Mesenchymal stem cell (in vitro differentiated cells and primary cell): ENCODE results near the gene STRN3.
"Not testable (repeated sequence)": the region's sequence is repeated elsewhere in the genome, so short reads cannot be mapped to it uniquely, and the experiment has no call there.

Experiments used
- DNase-seq: peaks from one replicate; pipeline ENCODE4 v3.0.0-alpha.2; 2013
- H2AFZ ChIP-seq: one replicate; pipeline ENCODE4 v1.6.1; 2013; ENCODE audit warnings: low read depth, mild to moderate bottlenecking, control low read depth, inconsistent platforms, low read length, moderate library complexity
- H2AK5ac ChIP-seq: 2 replicates; pipeline ENCODE4 v1.6.1; 2013; ENCODE audit warnings: low read length, moderate library complexity, mild to moderate bottlenecking, inconsistent platforms; ENCODE audit not compliant: severe bottlenecking
- H2BK120ac ChIP-seq: one replicate; pipeline ENCODE4 v1.6.1; 2013; ENCODE audit warnings: low read depth, mild to moderate bottlenecking, inconsistent platforms, low read length, moderate library complexity
- H2BK12ac ChIP-seq, 2 experiments: one replicate each; pipeline ENCODE4 v1.6.1; 2013; ENCODE audit warnings: inconsistent platforms in 2 of 2, low read length in 2 of 2, mild to moderate bottlenecking in 2 of 2, moderate library complexity in 2 of 2, control low read depth in 1 of 2
- H2BK15ac ChIP-seq: one replicate; pipeline ENCODE4 v1.6.1; 2013; ENCODE audit warnings: mild to moderate bottlenecking, low read depth, inconsistent platforms; ENCODE audit not compliant: poor library complexity, severe bottlenecking
- H2BK5ac ChIP-seq: 2 replicates; pipeline ENCODE4 v1.6.1; 2013; ENCODE audit warnings: low read depth, mild to moderate bottlenecking, low read length, control low read depth, inconsistent platforms; ENCODE audit not compliant: poor library complexity, severe bottlenecking
- H3K14ac ChIP-seq, 2 experiments: one replicate each; pipeline ENCODE4 v1.6.1; 2013; ENCODE audit warnings: inconsistent platforms in 2 of 2, low read length in 2 of 2, control low read depth in 1 of 2, mild to moderate bottlenecking in 1 of 2, moderate library complexity in 1 of 2
- H3K18ac ChIP-seq, 2 experiments: one replicate each; pipeline ENCODE4 v1.6.1; 2013; ENCODE audit warnings: inconsistent platforms in 2 of 2, low read length in 2 of 2, control low read depth in 1 of 2, low read depth in 1 of 2, mild to moderate bottlenecking in 1 of 2
- H3K23ac ChIP-seq, 2 experiments: one replicate each; pipeline ENCODE4 v1.6.1; 2013; ENCODE audit warnings: inconsistent platforms in 2 of 2, low read length in 2 of 2, mild to moderate bottlenecking in 2 of 2, moderate library complexity in 2 of 2, control low read depth in 1 of 2
- H3K27ac ChIP-seq: 2 replicates; pipeline ENCODE4 v1.5.1; 2013; ENCODE audit warnings: mild to moderate bottlenecking, moderate library complexity, low read length, control low read depth, inconsistent platforms; ENCODE audit not compliant: poor library complexity, severe bottlenecking
- H3K27me3 ChIP-seq, 2 experiments: 2 replicates each; pipeline versions ENCODE4 v1.6.1 to v1.7.0; 2013; ENCODE audit warnings: low read length in 2 of 2, mild to moderate bottlenecking in 2 of 2, moderate library complexity in 2 of 2, control low read depth in 1 of 2, inconsistent platforms in 1 of 2; ENCODE audit not compliant: control insufficient read depth in 1 of 2, insufficient read depth in 1 of 2
- H3K36me3 ChIP-seq, 2 experiments: 2 replicates each; pipeline versions ENCODE4 v1.6.1 to v1.7.0; 2013; ENCODE audit warnings: low read length in 2 of 2, control low read depth in 1 of 2, inconsistent platforms in 1 of 2, low read depth in 1 of 2, mild to moderate bottlenecking in 1 of 2; ENCODE audit not compliant: insufficient read depth in 2 of 2, control insufficient read depth in 1 of 2
- H3K4ac ChIP-seq, 2 experiments: one replicate each; pipeline ENCODE4 v1.6.1; 2013; ENCODE audit warnings: inconsistent platforms in 2 of 2, low read length in 2 of 2, mild to moderate bottlenecking in 2 of 2, moderate library complexity in 2 of 2, control low read depth in 1 of 2, low read depth in 1 of 2
- H3K4me1 ChIP-seq: 2 replicates; pipeline ENCODE4 v1.6.1; 2013; ENCODE audit warnings: low read depth, low read length, control low read depth; ENCODE audit not compliant: control insufficient read depth, insufficient read depth
- H3K4me2 ChIP-seq: 2 replicates; pipeline ENCODE4 v1.6.1; 2013; ENCODE audit warnings: low read length, mild to moderate bottlenecking, inconsistent platforms; ENCODE audit not compliant: poor library complexity, severe bottlenecking
- H3K4me3 ChIP-seq, 2 experiments: 2 replicates each; pipeline versions ENCODE4 v1.5.1 to v1.7.0; 2013; ENCODE audit warnings: low read length in 2 of 2, mild to moderate bottlenecking in 2 of 2, control low read depth in 1 of 2, low read depth in 1 of 2; ENCODE audit not compliant: insufficient read depth in 1 of 2
- H3K79me1 ChIP-seq: replicated peaks from 2 replicates; pipeline ENCODE4 v1.6.1; 2013; ENCODE audit warnings: mild to moderate bottlenecking, control low read depth, low read length, inconsistent platforms; ENCODE audit not compliant: poor library complexity, severe bottlenecking
- H3K9ac ChIP-seq: 2 replicates; pipeline ENCODE4 v1.7.0; 2013; ENCODE audit warnings: mild to moderate bottlenecking, low read length, moderate library complexity
- H3K9me3 ChIP-seq: 2 replicates; pipeline ENCODE4 v1.7.0; 2013; ENCODE audit warnings: mild to moderate bottlenecking, low read length; ENCODE audit not compliant: control insufficient read depth
- H4K8ac ChIP-seq: one replicate; pipeline ENCODE4 v1.6.1; 2013; ENCODE audit warnings: inconsistent platforms, mild to moderate bottlenecking, low read length, moderate library complexity
- H4K91ac ChIP-seq: one replicate; pipeline ENCODE4 v1.6.1; 2013; ENCODE audit warnings: mild to moderate bottlenecking, low read length, inconsistent platforms
- WGBS: methylation state at CpG from one replicate; pipeline ENCODE4 v1.1.7; 2013; ENCODE audit warnings: mixed read lengths; 5-methylcytosine and 5-hydroxymethylcytosine counted together

The STRN3 gene

DNA sequence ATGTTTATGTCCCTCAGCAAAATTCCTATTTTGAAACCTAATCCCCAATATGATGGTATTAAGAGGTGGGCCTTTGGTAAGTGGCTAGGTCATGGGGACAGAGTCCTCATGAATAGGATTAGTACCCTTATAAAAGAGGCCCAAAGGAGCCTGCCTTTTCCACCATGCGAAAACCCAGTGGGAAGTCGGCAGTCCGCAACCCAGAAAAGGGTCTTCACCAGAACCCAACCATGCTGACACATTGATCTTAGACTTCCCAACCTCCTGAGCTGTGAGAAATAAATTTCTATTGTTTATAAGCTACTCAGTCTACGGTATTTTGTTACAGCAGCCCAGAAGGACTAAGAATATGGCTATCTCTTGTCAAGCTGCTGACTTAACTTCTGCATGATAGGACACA is 85.3 kb downstream of the STRN3 start:
- Histone ChIP-seq H4K8ac (no peak overlapping the region), H3K18ac (no peak overlapping the region), H3K4me3 (no peak overlapping the region), H3K27me3 (no peaks in the 10 kb centered on the region), H3K79me1 (peaks cover 18% of the 10 kb centered on the region), H3K14ac (no peak overlapping the region), H3K4me1 (no peaks in the 10 kb centered on the region), H3K9ac (no peak overlapping the region), H2BK15ac (no peak overlapping the region), H3K9me3 (no peaks in the 10 kb centered on the region), H2BK5ac (no peak overlapping the region), H2AK5ac (no peak overlapping the region), H2BK12ac (no peak overlapping the region), H2AFZ (no peak overlapping the region), H3K36me3 (peaks cover 8 to 84% of the 10 kb centered on the region in 2 experiments), H3K23ac (no peak overlapping the region), H3K4ac (no peak overlapping the region), H2BK120ac (no peak overlapping the region), H3K27ac (no peak overlapping the region), H3K4me2 (no peak overlapping the region), H4K91ac (no peak overlapping the region)
- DNase-seq = no peak
- WGBS = 95% methylated on average over 4 of the region's 4 CpGs

DNA sequence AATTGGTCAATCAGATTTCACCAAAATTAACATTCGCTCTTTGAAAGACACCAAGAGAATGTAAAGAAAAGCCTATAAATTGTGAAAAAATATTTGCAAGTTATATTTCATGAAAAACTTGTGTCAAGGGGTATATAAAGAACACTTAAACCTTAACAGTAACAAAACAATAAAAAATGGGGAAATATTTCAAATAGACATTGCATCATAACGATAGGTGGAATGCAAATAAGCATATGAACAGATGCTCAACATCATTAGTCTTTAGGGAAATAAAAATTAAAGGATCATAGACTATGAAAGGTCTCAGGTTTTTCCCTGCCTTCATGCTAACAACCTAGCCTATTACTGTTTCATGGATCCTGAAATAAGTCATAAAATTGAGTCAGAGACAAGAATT is 87.6 kb downstream of the STRN3 start:
- peaks cover 15% of the 10 kb centered on the region for H3K79me1 ChIP-seq
- H4K8ac ChIP-seq = no peak overlapping the region
- no peaks in the 10 kb centered on the region for H3K9me3 ChIP-seq
- H3K14ac ChIP-seq = no peak overlapping the region
- no peak overlapping the region for H3K18ac ChIP-seq
- no peak overlapping the region for H3K27ac ChIP-seq
- no peaks in the 10 kb centered on the region for H3K27me3 ChIP-seq
- H2AK5ac ChIP-seq = no peak overlapping the region
- H3K4me3 ChIP-seq = no peak overlapping the region
- peaks cover 6 to 87% of the 10 kb centered on the region in 2 experiments for H3K36me3 ChIP-seq
- no peak overlapping the region for H2BK5ac ChIP-seq
- no peaks in the 10 kb centered on the region for H3K4me1 ChIP-seq
- no peak overlapping the region for H2BK12ac ChIP-seq
- DNase-seq = no peak
- H3K4ac ChIP-seq = no peak overlapping the region
- H2BK120ac ChIP-seq = no peak overlapping the region
- no peak overlapping the region for H2BK15ac ChIP-seq
- no peak overlapping the region for H3K4me2 ChIP-seq
- H2AFZ ChIP-seq = no peak overlapping the region
- H3K23ac ChIP-seq = no peak overlapping the region
- H4K91ac ChIP-seq = no peak overlapping the region
- H3K9ac ChIP-seq = no peak overlapping the region
- WGBS = no CpG with 5 or more reads among the region's 2 CpGs

DNA sequence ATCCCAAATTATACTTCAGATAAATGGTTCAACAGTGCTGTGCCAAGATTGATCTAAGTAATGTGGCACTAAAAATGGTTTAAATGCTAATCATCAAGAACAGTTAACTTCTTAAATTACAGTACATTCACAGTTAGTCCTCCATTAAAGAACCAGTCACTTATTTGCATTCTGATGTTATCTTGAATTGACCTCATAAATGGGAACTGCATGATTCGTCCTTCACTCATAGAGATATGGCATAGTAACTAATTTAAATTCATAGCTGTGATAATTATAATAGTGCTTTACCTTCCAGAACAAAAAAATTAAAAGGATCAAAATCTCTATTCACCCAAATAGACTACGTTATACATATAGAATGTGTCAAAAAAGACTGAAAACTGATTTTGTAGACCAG is 90.7 kb downstream of the STRN3 start:
- Histone ChIP-seq H3K4ac (no peak overlapping the region), H3K9ac (no peak overlapping the region), H2BK12ac (no peak overlapping the region), H3K27ac (no peak overlapping the region), H2BK120ac (no peak overlapping the region), H2AFZ (no peak overlapping the region), H3K4me3 (no peak overlapping the region), H2AK5ac (no peak overlapping the region), H3K27me3 (no peaks in the 10 kb centered on the region), H3K9me3 (no peaks in the 10 kb centered on the region), H3K4me1 (no peaks in the 10 kb centered on the region), H3K14ac (no peak overlapping the region), H2BK5ac (no peak overlapping the region), H3K36me3 (peaks cover 7 to 70% of the 10 kb centered on the region in 2 experiments), H3K18ac (no peak overlapping the region), H2BK15ac (no peak overlapping the region), H3K79me1 (peaks cover 5% of the 10 kb centered on the region), H3K23ac (no peak overlapping the region), H3K4me2 (no peak overlapping the region), H4K8ac (no peak overlapping the region), H4K91ac (no peak overlapping the region)
- 100% methylated on average over 1 of the region's 2 CpGs for WGBS
- no peak for DNase-seq

- H3K4me1 ChIP-seq, H3K79me1 ChIP-seq, H3K4ac ChIP-seq, H3K14ac ChIP-seq, H3K18ac ChIP-seq, H3K4me2 ChIP-seq, H3K9me3 ChIP-seq, H3K27ac ChIP-seq, DNase-seq, H2AFZ ChIP-seq, H3K9ac ChIP-seq, H4K91ac ChIP-seq, H2BK12ac ChIP-seq, H3K27me3 ChIP-seq, H2BK5ac ChIP-seq, H2BK15ac ChIP-seq, H2BK120ac ChIP-seq, H3K4me3 ChIP-seq, H4K8ac ChIP-seq, H3K23ac ChIP-seq, H2AK5ac ChIP-seq: not testable (repeated sequence)
- H3K36me3 ChIP-seq = peaks cover 7 to 60% of the 10 kb centered on the region in 2 experiments
- WGBS = 99% methylated on average over 11 of the region's 13 CpGs
Observed at GRCh38 chr14:30933937-30934336, 92.2 kb downstream of the STRN3 start.
